Central memory CD4-positive, alpha-beta T cell (primary cell): ENCODE measurements around the gene SCP2.
A peak's percentile ranks its signal among the peaks of the same experiment; 100 is the strongest.
"Not testable (repeated sequence)": the region's sequence is repeated elsewhere in the genome, so short reads cannot be mapped to it uniquely, and the experiment has no call there.

Source experiments
- DNase-seq: peaks from one replicate; pipeline ENCODE4 v3.0.0; 2022

The SCP2 gene

DNA sequence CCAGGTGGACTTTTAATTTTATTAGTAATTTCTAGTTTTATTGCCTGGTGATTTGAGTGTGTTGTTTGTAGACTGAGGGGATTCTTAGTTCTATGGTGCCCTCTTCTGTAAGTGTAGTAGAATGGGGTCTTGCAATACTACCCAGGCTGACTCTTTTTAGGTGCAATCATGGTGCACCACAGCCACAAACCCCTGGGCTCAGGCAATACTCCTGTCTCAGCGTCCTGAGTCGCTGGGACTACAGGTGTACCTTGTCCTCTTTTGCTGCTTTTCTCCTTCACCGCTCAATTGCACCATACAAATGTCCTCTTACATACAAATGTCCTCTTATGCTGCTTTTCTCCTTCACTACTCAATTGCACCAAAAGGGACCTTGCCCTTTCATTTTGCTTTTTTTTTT is 43.1 kb downstream of the SCP2 start:
- no peak for DNase-seq

DNA sequence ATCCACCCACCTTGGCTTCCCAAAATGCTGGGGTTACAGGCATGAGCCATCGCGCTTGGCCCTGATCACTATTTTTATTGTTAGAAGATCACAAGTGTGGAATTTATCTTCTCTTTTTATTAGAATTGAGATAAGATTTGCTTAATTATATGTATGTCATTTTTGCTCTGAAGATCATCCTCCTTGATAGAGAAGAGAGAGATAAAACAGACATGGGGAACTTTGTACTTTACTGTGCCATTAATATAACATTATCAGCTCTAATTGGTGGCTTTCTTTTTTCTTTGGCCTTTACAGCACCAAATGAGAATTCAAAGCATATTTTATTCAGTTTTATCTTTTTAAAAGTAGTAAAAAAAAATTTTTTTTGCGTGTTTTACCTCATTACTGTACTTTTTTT is 46.8 kb downstream of the SCP2 start:
- no peak for DNase-seq

DNA sequence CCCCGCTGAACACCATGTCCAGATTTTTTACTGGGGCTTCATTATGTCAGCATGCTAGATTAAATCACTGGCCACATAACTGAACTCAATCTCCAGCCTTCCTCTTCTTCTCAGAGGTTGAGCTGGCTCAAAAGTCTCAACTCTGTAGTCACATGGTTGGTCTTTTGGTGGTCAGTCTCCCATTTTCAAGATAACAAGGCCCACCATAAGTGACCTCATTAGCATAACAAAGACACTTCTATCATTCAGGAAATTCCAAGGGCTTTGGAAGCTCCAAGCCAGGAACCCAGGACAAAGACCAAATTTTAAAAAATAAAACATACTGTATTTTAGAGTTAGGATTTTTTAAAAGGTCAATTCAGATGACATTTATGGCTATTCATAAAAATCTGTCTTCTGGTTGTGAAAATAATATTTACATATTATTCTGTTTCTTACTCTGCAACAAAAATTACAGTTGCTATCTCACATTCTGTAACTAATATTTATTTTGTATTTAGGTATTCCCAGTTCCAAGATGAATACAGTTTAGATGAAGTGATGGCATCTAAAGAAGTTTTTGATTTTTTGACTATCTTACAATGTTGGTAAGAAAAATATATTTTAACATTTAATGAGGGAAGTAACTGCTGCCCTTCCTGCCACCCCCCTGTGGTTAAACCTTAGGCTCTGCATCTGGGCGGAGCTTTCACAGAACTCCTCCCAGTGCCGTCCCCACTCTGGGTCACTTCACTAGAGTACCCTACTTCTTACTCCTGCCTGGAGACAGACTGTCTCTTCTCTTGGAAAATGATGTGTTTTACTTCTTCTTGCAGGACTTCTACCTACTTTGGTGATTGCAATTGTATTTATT is 49.3 kb downstream of the SCP2 start:
- no peak for DNase-seq

DNA sequence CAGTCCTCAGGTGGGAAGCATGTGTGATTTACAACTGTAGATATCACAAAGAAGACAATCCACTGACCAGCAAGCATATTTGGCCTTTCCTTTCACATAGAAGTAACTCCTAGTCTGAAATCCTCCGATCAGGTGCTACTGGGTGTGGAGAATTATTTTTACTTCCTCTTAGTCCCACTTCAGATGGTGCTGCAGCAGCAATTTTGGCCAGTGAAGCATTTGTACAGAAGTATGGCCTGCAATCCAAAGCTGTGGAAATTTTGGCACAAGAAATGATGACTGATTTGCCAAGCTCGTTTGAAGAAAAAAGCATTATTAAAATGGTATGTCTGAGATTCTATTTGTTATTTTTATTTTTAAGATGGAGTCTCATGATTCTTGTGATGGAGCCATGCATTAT is 51.0 kb downstream of the SCP2 start:
- DNase-seq = no peak

DNA sequence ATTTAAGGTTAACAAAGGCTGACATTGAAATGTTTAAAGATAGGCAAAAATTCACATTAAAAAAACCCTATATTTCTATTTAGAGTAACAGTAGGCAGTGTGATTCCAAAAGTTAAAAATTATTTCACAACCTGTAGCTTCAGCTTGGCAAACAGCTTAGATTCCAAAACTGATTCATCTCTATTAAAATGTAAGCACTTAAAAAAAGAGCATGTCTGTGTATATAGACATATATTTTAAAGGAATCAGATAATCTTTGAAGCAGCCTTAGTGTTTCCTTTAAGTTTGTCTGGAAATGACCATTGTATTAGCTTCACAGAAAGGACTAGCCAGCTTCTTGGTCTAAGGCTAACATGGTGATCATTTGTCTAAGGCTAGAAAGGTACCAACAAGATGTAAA is 65.7 kb downstream of the SCP2 start:
- not testable (repeated sequence) for DNase-seq

DNA sequence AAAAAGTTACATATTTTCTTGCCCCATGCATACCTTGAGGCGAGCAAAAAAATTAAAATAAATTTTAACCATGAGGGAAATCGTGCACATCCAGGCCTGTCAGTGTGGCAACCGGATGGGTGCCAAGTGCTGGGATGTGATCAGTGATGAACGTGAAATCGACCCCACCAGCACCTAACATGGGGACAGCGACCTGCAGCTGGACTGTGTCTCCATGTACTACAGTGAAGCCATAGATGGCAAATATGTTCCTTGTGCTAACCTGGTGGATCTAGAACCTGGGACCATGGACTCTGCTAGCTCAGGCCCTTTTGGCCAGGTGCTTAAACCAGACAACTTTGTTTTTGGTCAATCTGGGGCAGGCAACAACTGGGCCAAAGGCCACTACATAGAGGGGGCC is 67.6 kb downstream of the SCP2 start:
- no peak for DNase-seq

DNA sequence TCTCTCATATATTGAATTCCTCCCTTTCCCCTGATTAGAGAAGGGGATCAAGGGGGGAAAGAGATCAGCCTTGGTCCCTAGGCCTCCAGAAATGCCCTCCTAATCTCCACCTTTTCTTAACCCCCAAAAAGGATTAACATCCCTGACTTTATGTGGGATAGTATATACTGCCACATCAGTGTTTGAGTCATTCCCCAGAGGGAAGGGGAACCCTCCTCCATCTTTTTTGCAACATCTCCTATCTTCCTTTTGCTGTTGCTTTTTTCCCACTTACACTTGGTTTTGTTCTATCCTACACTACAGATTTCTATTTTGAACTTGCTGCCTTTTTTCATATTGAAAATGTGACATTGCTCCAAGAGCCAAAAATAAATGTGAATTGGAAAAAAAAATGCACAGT is 69.6 kb downstream of the SCP2 start:
- no peak for DNase-seq

DNA sequence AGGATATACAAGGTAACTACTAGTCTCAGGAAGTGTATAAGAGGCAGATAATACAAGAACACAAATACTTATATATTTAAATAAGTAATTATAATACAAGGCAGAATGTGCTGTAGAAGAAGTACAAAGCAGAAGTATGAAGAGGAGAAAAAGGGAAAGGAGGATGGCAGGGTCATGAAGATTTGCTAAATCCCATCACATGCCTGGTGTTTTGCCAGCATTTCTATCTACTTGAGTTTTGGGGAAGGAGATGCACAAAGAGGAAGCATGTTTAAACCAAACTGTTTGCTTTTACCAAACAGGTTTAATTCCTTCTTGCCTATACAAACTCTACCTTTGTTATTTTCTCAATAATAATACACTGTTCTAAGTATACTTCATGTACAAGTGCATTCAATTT is 74.1 kb downstream of the SCP2 start:
- no peak for DNase-seq

DNA sequence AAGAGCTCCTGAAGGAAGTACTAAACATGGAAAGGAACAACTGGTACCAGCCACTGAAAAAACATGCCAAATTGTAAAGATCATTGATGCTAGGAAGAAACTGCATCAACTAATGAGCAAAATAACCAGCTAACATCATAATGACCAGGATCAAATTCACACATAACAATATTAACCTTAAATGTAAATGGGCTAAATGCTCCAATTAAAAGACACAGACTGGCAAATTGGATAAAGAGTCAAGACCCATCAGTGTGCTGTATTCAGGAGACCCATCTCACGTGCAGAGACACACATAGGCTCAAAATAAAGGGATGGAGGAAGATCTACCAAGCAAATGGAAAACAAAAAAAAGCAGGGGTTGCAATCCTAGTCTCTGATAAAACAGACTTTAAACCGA is 79.5 kb downstream of the SCP2 start:
- not testable (repeated sequence) for DNase-seq

DNA sequence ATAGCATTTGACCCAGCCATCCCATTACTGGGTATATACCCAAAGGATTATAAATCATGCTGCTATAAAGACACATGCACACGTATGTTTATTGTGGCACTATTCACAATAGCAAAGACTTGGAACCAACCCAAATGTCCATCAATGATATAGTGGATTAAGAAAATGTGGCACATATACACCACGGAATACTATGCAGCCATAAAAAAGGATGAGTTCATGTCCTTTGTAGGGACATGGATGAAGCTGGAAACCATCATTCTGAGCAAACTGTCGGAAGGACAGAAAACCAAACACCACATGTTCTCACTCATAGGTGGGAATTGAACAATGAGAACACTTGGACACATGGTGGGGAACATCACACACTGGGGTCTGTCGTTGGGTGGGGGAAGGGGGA is 83.2 kb downstream of the SCP2 start:
- not testable (repeated sequence) for DNase-seq

DNA sequence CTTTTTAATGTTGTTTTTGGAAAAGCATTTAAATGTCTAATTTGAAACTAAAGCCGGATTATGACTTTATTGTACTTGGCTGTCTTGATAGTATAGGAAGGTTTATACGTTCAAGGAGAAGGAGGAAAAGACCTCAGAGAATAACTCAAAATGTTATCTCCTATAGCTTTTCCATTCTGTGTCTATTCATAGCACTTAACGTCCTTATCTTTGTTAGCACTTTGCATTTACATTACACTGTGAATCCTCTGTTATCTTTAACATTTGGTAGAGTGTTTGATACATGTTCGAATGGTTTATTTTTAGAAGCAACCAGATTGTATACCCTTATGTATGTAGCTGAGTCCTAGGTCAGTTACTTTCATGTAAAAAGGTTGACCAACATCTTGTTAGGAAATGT is 84.1 kb downstream of the SCP2 start:
- DNase-seq = no peak

DNA sequence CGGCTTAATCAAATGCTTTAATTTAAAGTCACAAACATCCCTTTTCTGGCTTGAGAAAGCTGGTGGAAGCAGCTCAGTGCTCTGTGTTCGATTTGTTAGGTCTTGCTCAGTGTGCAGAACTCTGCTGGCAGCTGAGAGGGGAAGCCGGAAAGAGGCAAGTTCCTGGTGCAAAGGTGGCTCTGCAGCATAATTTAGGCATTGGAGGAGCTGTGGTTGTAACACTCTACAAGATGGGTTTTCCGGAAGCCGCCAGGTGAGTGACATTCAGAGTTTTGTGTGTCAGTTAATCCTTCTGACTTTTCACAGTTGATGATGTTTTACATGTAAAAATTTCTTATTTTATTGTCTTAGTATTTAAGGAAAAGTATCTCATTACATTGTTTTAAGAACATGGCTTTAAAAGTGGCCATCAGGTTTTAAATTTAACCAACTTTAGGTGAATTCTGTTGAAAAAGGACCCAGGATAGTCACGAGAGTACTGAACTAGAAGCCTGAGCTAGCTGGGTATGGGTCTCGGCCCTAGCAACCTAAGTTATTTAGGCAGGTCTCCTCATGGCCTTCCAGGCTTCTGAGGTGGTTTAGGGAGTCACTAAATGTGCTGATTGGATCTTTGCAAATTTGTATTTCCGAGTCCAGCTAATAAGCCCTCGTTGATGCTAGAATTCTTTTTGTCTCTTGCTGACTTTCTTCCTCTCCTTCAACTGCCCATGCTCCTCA is 87.9 kb downstream of the SCP2 start:
- peak; percentile 87 for DNase-seq

DNA sequence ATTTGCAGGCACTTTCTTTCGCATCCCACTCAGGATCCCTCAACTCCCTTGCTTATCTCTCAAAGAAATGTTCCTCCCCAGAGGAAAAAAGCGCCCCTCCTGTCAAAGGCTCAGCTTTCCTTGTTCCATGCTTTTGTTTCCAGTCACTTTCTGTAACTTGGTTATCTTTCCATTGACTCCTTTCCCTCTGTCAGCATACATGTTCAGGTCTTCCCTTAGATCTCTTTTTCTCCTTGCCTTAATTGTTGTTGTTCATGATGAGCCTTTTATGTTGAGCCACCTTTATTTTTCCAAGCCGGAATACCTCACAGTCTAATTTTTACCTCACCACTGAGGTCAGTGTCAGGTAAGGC is 88.4 kb downstream of the SCP2 start:
- DNase-seq = no peak

DNA sequence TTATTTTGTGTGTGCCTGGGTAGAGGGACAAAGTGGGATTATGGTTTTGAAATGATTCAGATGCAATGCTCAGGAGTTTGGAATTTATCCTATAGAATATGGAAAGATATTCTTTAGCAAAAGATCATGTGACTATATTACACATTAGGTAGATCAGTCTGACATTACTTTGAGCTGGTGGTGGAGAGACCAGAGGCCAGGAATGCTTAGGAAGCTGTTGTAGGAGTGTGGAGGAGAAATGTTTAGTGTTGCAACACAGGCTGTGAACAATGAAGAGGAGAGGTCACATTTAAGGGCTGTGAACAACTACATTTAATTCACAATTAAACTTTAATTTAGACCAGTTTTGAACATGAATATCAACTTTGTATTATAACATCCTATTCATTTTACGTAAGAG is 89.6 kb downstream of the SCP2 start:
- DNase-seq = no peak

DNA sequence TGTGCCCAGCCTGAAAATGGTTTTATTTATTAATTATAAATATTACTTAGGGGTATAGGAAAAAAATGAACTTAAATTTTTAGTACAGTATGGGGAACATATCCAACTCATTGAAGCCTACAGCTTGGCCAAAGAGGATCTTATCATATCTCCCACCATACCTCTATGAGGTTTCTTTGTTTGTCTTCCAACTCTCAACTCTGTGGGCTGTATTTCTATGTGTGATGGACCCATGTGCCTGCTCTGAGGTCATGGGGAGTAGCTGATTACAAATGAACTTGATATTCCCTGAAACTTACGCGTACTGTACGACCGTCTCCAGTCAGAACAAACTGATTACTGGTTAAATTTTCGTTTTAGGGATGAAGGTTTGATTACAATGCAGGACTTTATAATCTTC is 93.5 kb downstream of the SCP2 start:
- DNase-seq = no peak

DNA sequence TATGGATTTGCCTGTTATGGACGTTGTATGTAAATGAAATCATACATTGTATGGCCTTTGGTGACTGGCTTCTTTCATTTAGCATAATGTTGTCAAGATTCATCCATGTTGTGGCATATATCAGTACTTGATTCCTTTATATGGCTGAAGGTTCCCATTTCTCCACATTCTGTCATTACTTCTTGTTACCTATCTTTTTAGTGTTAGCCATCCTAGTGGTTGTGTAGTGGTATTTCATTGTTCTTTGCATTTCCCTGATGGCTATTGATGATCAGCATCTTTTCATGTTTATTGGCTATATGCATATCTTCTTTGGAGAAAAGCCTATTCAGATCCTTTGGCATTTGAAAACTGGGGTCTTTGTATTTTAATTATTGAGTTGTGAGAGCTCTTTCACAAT is 95.1 kb downstream of the SCP2 start:
- DNase-seq = no peak

DNA sequence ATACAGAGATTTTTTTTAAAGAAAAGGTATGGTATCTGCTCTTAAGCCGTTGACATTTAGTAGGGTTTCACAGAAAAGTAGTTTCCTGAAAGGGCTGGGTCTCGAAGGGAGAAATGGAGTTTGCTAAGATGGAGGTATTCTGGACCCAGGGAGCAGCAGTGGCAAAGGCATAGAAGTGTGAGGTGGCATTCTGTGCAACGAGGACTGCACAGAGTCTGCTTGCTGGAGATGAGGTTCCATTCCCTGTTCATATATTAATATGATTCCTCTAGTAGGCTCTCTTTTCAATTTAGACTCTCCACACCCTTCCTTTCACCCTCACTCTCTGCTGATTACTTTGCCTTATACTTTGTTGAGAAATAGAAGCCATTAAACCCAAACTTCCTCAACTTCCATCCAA is 96.5 kb downstream of the SCP2 start:
- DNase-seq = no peak

DNA sequence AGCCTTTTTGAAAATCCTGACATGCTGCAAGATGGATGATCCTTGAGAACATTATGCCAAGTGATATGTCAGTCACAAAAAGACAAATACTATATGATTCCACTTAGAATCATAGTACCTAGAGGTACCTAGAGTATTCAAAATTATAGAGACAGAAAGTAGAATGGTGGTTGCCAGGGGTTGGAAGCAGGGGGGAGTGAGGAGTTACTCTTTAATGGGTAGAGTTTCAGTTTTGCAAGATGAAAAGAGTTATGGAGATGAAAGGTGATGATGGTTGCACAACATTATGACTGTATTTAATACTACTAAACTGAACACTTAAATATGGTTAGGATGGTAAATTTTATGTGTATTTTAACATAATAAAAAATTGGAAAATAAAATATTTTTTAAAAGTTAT is 97.0 kb downstream of the SCP2 start:
- DNase-seq = no peak

DNA sequence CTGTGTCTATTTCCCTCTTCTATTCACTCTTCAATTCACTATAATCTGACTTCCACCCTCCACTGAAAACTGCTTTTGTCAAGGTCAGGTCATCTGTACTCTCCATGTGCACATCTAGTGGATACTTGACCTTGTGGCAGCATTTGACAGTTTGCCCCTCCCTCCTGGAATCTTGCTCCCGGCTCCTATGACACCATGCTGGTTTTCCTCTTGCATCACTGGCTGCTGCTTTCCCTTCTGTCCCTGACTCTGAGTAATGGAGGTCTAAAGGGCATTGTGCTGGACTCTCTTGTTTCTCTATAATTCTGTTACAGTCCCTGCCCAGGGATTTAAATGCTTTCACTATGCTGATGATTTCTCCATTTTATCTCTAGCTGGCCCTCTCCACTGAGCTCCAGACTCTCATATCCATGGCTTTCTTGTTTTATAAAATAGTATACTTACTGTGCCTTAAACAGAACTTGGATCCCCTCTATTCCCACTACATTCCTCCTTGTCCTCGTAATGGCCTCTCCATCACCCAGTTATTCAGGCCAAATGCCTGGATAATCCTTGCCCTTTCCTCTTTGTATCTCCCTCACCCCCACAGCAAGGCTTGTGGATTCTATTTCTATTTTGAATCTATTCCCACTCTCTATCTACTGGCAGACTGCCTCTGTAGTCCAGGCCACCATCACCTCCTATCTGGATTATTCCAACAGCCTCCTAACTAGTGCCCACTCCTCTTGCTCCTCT is 98.1 kb downstream of the SCP2 start:
- no peak for DNase-seq

DNA sequence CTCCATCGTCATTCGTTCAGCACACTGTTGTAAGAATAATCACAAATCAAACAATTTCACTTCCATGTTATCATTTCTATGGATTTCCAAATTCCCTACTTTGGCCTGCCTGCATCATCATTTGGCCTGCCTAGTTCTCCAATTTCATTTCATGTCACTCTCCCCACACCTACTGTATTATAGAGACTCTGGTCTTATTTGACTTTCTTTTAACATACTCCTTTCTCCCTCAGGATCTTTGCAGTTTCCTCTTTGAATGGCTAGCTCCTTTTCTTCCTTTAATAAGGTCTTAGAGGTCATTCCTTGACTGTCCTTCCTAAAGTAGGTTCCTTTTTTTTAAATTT is 98.7 kb downstream of the SCP2 start:
- no peak for DNase-seq

DNA sequence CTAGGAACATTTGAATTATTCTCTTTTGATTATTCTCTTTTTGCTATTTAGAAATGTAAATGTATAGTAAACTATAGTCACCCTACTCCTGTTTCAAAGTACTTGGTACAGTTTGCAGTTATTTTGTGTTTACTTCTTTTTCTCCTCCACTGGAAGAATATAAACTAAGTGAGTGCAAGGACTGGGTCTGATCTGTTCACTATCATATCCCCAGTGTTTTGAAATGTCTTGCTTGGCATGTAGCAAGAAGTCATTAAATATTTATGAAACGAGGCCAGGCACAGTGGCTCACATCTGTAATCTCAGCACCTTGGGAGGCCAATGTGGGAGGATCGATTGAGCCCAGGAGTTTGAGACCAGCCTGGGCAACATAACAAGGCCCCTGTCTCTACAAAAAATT is 99.2 kb downstream of the SCP2 start:
- no peak for DNase-seq

DNA sequence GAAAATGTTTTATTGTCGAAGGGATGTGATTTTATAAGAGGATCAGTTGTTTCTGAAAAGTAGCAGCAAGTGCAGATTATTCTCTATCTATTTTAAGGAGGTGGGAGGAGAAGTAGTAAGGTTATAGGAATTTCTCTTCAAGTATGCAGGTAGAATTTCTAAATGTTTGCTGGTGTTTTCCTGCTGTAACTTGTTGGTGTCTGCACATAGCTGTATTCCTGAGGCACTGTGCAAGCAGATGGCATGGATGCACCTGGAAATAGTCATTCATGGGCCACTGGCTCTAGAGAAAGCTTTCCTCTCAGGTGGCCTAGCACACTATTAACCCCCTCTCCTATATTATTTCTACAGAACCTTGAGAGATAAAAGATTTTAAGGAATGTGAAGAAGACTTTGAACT is 104.7 kb downstream of the SCP2 start:
- no peak for DNase-seq

DNA sequence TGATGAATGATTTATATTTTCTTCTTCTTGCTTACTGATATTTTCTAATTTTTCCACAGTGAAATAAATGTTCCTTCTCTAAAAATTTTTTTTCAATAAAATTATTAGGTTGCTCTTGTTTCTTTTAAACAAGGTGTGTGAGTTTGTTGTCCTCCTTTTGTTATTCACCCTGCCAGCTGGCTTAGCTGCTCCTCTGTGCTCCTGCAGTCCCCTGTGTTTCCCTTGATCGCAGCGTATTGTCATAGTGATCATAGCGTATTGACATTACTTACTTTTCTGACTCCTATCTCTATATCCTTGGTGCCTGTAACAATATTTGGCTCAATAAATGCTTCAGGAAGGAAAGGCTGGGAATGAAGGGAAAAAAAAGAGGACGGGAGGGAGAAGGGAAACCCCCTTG is 110.1 kb downstream of the SCP2 start:
- no peak for DNase-seq

DNA sequence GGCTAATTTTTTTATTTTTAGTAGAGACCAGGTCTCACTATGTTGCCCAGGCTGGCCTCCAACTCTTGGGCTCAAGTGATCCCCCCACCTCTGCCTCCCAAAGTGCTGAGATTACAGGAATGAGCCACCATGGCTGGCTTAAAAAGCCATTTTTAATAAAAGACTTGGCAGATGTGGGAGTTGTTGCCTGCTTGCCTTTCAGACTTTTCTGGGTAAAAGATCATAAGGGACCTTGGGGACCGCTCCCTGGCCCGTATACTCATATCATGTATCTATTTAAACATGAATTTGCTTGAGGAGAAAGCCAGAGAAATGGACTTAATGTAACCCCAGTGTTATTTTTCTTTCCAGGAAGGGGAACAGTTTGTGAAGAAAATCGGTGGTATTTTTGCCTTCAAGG is 111.5 kb downstream of the SCP2 start:
- no peak for DNase-seq
